HEK293 (cell line): ENCODE data around the gene CLTB.

Source experiments
- ZBTB1 ChIP-seq: fragments of 450-650 bp; formaldehyde crosslinking; IDR thresholded peaks from 2 replicates; pipeline ENCODE4 v1.5.1; 2016; ENCODE audit warnings: missing biosample characterization, missing genetic modification characterization
- ZFP69B ChIP-seq: fragments of 450-650 bp; formaldehyde crosslinking; IDR thresholded peaks from 2 replicates; pipeline ENCODE4 v1.5.1; 2016; ENCODE audit warnings: missing biosample characterization, missing genetic modification characterization
- ZNF10 ChIP-seq: fragments of 450-650 bp; formaldehyde crosslinking; IDR thresholded peaks from 2 replicates; pipeline ENCODE4 v1.5.1; 2017; ENCODE audit warnings: missing biosample characterization, missing genetic modification characterization
- ZNF169 ChIP-seq: fragments of 450-650 bp; formaldehyde crosslinking; IDR thresholded peaks from 2 replicates; pipeline ENCODE4 v1.5.1; 2016; ENCODE audit warnings: missing biosample characterization, missing genetic modification characterization
- ZNF211 ChIP-seq: fragments of 450-650 bp; formaldehyde crosslinking; IDR thresholded peaks from 2 replicates; pipeline ENCODE4 v1.5.1; 2016; ENCODE audit warnings: low read depth, missing biosample characterization, missing genetic modification characterization
- ZNF274 ChIP-seq, 2 experiments: fragments of 200-500 bp in 1 of 2; fragments of 450-650 bp in 1 of 2; sonication (Bioruptor generic) in 1 of 2; formaldehyde crosslinking in 1 of 2; IDR thresholded peaks; 2 replicates each; pipeline versions ENCODE4 v1.5.1 to v1.6.1; 2014 to 2016; ENCODE audit warnings: borderline replicate concordance in 1 of 2, inconsistent platforms in 1 of 2, low read length in 1 of 2, missing biosample characterization in 1 of 2, missing genetic modification characterization in 1 of 2
- ZNF341 ChIP-seq: fragments of 450-650 bp; formaldehyde crosslinking; IDR thresholded peaks from 2 replicates; pipeline ENCODE4; 2016; ENCODE audit warnings: low read depth, missing biosample characterization, missing genetic modification characterization
- ZNF48 ChIP-seq: fragments of 450-650 bp; formaldehyde crosslinking; IDR thresholded peaks from 2 replicates; pipeline ENCODE4 v1.5.1; 2016; ENCODE audit warnings: missing biosample characterization, missing genetic modification characterization
- ZNF521 ChIP-seq: fragments of 450-650 bp; formaldehyde crosslinking; IDR thresholded peaks from 2 replicates; pipeline ENCODE4 v1.5.1; 2017; ENCODE audit warnings: missing biosample characterization, mild to moderate bottlenecking, missing genetic modification characterization
- ZNF548 ChIP-seq: fragments of 450-650 bp; formaldehyde crosslinking; IDR thresholded peaks from 2 replicates; pipeline ENCODE4 v1.5.1; 2016; ENCODE audit warnings: missing biosample characterization, missing genetic modification characterization
- ZNF558 ChIP-seq: fragments of 450-650 bp; formaldehyde crosslinking; IDR thresholded peaks from 2 replicates; pipeline ENCODE4 v1.5.1; 2016; ENCODE audit warnings: missing biosample characterization, missing genetic modification characterization
- ZNF600 ChIP-seq: fragments of 450-650 bp; formaldehyde crosslinking; IDR thresholded peaks from 2 replicates; pipeline ENCODE4 v1.5.1; 2016; ENCODE audit warnings: missing biosample characterization, missing genetic modification characterization
- ZNF621 ChIP-seq: fragments of 450-650 bp; formaldehyde crosslinking; IDR thresholded peaks from 2 replicates; pipeline ENCODE4 v1.5.1; 2017; ENCODE audit warnings: missing biosample characterization, missing genetic modification characterization
- ZNF629 ChIP-seq: fragments of 450-650 bp; formaldehyde crosslinking; IDR thresholded peaks from 2 replicates; pipeline ENCODE4 v1.5.1; 2017; ENCODE audit warnings: missing biosample characterization, missing genetic modification characterization
- ZNF658 ChIP-seq: fragments of 450-650 bp; formaldehyde crosslinking; IDR thresholded peaks from 2 replicates; pipeline ENCODE4; 2016; ENCODE audit warnings: missing biosample characterization, missing genetic modification characterization
- ZNF791 ChIP-seq: fragments of 450-650 bp; formaldehyde crosslinking; IDR thresholded peaks from 2 replicates; pipeline ENCODE4 v1.5.1; 2016; ENCODE audit warnings: missing biosample characterization, missing genetic modification characterization
- ZNF792 ChIP-seq: fragments of 450-650 bp; formaldehyde crosslinking; IDR thresholded peaks from 2 replicates; pipeline ENCODE4 v1.5.1; 2016; ENCODE audit warnings: missing biosample characterization, missing genetic modification characterization
- ZNF837 ChIP-seq: fragments of 450-650 bp; formaldehyde crosslinking; IDR thresholded peaks from 2 replicates; pipeline ENCODE4 v1.5.1; 2016; ENCODE audit warnings: missing biosample characterization, missing genetic modification characterization
- TF ChIP-seq, protein P1 (sequence below): fragments of 450-650 bp; formaldehyde crosslinking; IDR thresholded peaks from 2 replicates; pipeline ENCODE4 v1.5.1; 2016; ENCODE audit warnings: missing biosample characterization, missing genetic modification characterization, borderline replicate concordance
- TF ChIP-seq, protein P2 (sequence below): fragments of 450-650 bp; formaldehyde crosslinking; IDR thresholded peaks from 2 replicates; pipeline ENCODE4 v1.5.1; 2017; ENCODE audit warnings: missing biosample characterization, missing genetic modification characterization
- TF ChIP-seq, protein P3 (sequence below): fragments of 450-650 bp; formaldehyde crosslinking; IDR thresholded peaks from 2 replicates; pipeline ENCODE4 v1.5.1; 2016; ENCODE audit warnings: missing biosample characterization, missing genetic modification characterization, low read depth
- TF ChIP-seq, protein P4 (sequence below): fragments of 450-650 bp; formaldehyde crosslinking; IDR thresholded peaks from 2 replicates; pipeline ENCODE4 v1.5.1; 2016; ENCODE audit warnings: missing biosample characterization, missing genetic modification characterization
- TF ChIP-seq, protein P5 (sequence below): fragments of 450-650 bp; formaldehyde crosslinking; IDR thresholded peaks from 2 replicates; pipeline ENCODE4 v1.5.1; 2016; ENCODE audit warnings: missing biosample characterization, missing genetic modification characterization
- TF ChIP-seq, protein P6 (sequence below): fragments of 450-650 bp; formaldehyde crosslinking; IDR thresholded peaks from 2 replicates; pipeline ENCODE4 v1.5.1; 2017; ENCODE audit warnings: missing biosample characterization, missing genetic modification characterization
- TF ChIP-seq, protein P7 (sequence below): fragments of 450-650 bp; formaldehyde crosslinking; IDR thresholded peaks from 2 replicates; pipeline ENCODE4 v1.5.1; 2016; ENCODE audit warnings: missing biosample characterization, missing genetic modification characterization

The CLTB gene

DNA sequence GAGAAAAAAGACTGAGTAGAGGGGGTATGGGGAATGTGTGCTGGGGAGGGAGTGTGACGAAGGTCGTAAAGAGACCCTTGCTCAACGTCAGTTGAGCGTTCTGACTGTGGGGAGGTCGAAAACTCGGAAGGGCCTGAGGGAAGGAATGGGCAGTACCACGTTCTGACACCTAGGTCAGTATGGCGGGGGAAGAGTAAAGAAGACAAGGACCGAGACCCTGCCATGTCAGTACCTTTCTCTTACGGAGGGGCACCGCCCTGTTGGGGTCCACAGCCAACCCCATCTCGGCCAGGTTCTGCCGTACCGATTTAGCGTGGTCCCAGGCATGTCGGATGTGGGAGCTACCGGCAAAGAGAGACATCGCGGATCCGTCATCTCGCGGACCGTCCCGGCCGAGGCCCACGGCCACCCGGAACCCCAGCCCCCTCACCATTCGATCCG is 28.3 kb downstream of the CLTB start (continued):
- TF ChIP-seq, protein P1, sequence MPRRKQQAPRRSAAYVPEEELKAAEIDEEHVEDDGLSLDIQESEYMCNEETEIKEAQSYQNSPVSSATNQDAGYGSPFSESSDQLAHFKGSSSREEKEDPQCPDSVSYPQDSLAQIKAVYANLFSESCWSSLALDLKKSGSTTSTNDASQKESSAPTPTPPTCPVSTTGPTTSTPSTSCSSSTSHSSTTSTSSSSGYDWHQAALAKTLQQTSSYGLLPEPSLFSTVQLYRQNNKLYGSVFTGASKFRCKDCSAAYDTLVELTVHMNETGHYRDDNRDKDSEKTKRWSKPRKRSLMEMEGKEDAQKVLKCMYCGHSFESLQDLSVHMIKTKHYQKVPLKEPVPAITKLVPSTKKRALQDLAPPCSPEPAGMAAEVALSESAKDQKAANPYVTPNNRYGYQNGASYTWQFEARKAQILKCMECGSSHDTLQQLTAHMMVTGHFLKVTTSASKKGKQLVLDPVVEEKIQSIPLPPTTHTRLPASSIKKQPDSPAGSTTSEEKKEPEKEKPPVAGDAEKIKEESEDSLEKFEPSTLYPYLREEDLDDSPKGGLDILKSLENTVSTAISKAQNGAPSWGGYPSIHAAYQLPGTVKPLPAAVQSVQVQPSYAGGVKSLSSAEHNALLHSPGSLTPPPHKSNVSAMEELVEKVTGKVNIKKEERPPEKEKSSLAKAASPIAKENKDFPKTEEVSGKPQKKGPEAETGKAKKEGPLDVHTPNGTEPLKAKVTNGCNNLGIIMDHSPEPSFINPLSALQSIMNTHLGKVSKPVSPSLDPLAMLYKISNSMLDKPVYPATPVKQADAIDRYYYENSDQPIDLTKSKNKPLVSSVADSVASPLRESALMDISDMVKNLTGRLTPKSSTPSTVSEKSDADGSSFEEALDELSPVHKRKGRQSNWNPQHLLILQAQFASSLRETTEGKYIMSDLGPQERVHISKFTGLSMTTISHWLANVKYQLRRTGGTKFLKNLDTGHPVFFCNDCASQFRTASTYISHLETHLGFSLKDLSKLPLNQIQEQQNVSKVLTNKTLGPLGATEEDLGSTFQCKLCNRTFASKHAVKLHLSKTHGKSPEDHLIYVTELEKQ (tag by site-specific recombination) = no peak
- TF ChIP-seq ZNF629 (tag by site-specific recombination) = no peak
- TF ChIP-seq, protein P2, sequence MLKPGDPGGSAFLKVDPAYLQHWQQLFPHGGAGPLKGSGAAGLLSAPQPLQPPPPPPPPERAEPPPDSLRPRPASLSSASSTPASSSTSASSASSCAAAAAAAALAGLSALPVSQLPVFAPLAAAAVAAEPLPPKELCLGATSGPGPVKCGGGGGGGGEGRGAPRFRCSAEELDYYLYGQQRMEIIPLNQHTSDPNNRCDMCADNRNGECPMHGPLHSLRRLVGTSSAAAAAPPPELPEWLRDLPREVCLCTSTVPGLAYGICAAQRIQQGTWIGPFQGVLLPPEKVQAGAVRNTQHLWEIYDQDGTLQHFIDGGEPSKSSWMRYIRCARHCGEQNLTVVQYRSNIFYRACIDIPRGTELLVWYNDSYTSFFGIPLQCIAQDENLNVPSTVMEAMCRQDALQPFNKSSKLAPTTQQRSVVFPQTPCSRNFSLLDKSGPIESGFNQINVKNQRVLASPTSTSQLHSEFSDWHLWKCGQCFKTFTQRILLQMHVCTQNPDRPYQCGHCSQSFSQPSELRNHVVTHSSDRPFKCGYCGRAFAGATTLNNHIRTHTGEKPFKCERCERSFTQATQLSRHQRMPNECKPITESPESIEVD (tag by site-specific recombination) = no peak
- no peak for TF ChIP-seq ZBTB1 (tag by site-specific recombination)
- TF ChIP-seq ZFP69B (tag by site-specific recombination) = 0 out of 2 replicates have a peak, but pooled peaks have one; percentile 7
- no peak for TF ChIP-seq ZNF791 (tag by site-specific recombination)
- TF ChIP-seq, protein P3, sequence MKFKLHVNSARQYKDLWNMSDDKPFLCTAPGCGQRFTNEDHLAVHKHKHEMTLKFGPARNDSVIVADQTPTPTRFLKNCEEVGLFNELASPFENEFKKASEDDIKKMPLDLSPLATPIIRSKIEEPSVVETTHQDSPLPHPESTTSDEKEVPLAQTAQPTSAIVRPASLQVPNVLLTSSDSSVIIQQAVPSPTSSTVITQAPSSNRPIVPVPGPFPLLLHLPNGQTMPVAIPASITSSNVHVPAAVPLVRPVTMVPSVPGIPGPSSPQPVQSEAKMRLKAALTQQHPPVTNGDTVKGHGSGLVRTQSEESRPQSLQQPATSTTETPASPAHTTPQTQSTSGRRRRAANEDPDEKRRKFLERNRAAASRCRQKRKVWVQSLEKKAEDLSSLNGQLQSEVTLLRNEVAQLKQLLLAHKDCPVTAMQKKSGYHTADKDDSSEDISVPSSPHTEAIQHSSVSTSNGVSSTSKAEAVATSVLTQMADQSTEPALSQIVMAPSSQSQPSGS = no peak
- no peak for TF ChIP-seq ZNF211 (tag by site-specific recombination)
- no peak for TF ChIP-seq ZNF548 (tag by site-specific recombination)
- TF ChIP-seq ZNF10 (tag by site-specific recombination) = no peak
- TF ChIP-seq ZNF621 (tag by site-specific recombination) = no peak
- TF ChIP-seq, protein P4, sequence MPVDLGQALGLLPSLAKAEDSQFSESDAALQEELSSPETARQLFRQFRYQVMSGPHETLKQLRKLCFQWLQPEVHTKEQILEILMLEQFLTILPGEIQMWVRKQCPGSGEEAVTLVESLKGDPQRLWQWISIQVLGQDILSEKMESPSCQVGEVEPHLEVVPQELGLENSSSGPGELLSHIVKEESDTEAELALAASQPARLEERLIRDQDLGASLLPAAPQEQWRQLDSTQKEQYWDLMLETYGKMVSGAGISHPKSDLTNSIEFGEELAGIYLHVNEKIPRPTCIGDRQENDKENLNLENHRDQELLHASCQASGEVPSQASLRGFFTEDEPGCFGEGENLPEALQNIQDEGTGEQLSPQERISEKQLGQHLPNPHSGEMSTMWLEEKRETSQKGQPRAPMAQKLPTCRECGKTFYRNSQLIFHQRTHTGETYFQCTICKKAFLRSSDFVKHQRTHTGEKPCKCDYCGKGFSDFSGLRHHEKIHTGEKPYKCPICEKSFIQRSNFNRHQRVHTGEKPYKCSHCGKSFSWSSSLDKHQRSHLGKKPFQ (tag by site-specific recombination) = no peak
- TF ChIP-seq, protein P5, sequence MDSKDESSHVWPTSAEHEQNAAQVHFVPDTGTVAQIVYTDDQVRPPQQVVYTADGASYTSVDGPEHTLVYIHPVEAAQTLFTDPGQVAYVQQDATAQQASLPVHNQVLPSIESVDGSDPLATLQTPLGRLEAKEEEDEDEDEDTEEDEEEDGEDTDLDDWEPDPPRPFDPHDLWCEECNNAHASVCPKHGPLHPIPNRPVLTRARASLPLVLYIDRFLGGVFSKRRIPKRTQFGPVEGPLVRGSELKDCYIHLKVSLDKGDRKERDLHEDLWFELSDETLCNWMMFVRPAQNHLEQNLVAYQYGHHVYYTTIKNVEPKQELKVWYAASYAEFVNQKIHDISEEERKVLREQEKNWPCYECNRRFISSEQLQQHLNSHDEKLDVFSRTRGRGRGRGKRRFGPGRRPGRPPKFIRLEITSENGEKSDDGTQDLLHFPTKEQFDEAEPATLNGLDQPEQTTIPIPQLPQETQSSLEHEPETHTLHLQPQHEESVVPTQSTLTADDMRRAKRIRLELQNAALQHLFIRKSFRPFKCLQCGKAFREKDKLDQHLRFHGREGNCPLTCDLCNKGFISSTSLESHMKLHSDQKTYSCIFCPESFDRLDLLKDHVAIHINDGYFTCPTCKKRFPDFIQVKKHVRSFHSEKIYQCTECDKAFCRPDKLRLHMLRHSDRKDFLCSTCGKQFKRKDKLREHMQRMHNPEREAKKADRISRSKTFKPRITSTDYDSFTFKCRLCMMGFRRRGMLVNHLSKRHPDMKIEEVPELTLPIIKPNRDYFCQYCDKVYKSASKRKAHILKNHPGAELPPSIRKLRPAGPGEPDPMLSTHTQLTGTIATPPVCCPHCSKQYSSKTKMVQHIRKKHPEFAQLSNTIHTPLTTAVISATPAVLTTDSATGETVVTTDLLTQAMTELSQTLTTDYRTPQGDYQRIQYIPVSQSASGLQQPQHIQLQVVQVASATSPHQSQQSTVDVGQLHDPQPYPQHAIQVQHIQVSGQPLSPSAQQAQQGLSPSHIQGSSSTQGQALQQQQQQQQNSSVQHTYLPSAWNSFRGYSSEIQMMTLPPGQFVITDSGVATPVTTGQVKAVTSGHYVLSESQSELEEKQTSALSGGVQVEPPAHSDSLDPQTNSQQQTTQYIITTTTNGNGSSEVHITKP (tag by site-specific recombination) = peak; percentile 86
- no peak for TF ChIP-seq ZNF658 (tag by site-specific recombination)
- no peak for TF ChIP-seq ZNF558 (tag by site-specific recombination)
- no peak for TF ChIP-seq ZNF837
- TF ChIP-seq ZNF341 = peak; percentile 72
- TF ChIP-seq ZNF600 = peak; percentile 65; the same call in 1 of the 2 replicates
- TF ChIP-seq ZNF169 (tag by site-specific recombination) = no peak
- TF ChIP-seq ZNF792 = no peak
- TF ChIP-seq ZNF48 (tag by site-specific recombination) = no peak
- no peak for TF ChIP-seq ZNF521 (tag by site-specific recombination)
- TF ChIP-seq, protein P6, sequence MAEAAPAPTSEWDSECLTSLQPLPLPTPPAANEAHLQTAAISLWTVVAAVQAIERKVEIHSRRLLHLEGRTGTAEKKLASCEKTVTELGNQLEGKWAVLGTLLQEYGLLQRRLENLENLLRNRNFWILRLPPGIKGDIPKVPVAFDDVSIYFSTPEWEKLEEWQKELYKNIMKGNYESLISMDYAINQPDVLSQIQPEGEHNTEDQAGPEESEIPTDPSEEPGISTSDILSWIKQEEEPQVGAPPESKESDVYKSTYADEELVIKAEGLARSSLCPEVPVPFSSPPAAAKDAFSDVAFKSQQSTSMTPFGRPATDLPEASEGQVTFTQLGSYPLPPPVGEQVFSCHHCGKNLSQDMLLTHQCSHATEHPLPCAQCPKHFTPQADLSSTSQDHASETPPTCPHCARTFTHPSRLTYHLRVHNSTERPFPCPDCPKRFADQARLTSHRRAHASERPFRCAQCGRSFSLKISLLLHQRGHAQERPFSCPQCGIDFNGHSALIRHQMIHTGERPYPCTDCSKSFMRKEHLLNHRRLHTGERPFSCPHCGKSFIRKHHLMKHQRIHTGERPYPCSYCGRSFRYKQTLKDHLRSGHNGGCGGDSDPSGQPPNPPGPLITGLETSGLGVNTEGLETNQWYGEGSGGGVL (tag by site-specific recombination) = peak; percentile 44; the same call in 1 of the 2 replicates
- TF ChIP-seq, protein P7, sequence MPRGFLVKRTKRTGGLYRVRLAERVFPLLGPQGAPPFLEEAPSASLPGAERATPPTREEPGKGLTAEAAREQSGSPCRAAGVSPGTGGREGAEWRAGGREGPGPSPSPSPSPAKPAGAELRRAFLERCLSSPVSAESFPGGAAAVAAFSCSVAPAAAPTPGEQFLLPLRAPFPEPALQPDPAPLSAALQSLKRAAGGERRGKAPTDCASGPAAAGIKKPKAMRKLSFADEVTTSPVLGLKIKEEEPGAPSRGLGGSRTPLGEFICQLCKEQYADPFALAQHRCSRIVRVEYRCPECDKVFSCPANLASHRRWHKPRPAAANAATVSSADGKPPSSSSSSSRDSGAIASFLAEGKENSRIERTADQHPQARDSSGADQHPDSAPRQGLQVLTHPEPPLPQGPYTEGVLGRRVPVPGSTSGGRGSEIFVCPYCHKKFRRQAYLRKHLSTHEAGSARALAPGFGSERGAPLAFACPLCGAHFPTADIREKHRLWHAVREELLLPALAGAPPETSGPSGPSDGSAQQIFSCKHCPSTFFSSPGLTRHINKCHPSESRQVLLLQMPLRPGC (tag by site-specific recombination) = no peak
- TF ChIP-seq ZNF274 (IDR thresholded peaks at IDR 0.05; ENCODE audit: low read length) = no peak
- no peak for TF ChIP-seq ZNF274 (tag by site-specific recombination; IDR thresholded peaks at IDR 0.05; ENCODE audit: borderline replicate concordance)
